ENCODE measurements around the gene GYS2. TPM values are rescaled to one million over a fixed set of nuclear protein-coding genes. Genes with fewer than 3 reads are reported as not detected.

Gene GYS2
- total RNA-seq = not detected in 2 replicates

- Mint-ChIP-seq H3K4me3 (no peak within 1 kb of the TSS), H3K36me3 (ENCODE audit: low read depth) (no peaks in the 10 kb centered on the region), H3K27ac (no peak within 1 kb of the TSS), H3K9me3 (no peaks in the 10 kb centered on the region), H3K4me1 (peaks cover 8% of the 10 kb centered on the region), H3K27me3 (no peaks in the 10 kb centered on the region)
- ATAC-seq (ENCODE audit: low read depth) = no peak
- intact Hi-C loops (cut with micrococcal nuclease) = no loop called here
- DNase-seq = no peak
- ChIA-PET CTCF (interaction anchor here (1.1 kb wide), 1 partner anchor 76 kb away, joined by 7 read pairs; no protein-coding TSS in a partner anchor), POLR2A (no interaction called here)
- TF ChIP-seq CTCF (IDR thresholded peaks at IDR 0.05) = no peak
These were observed at the start of gene GYS2 for GRCh38 chr12:21604245-21605101. TSS of gene GYS2 (minus strand) at chr12:21604847. CDS start at chr12:21604592, 255 bp downstream.

- no peak for TF ChIP-seq CTCF (IDR thresholded peaks at IDR 0.05)
- no peak overlapping the region for H3K4me3 Mint-ChIP-seq
- ATAC-seq (ENCODE audit: low read depth) (no peak), DNase-seq (no peak)
- intact Hi-C loops (cut with micrococcal nuclease) = loop anchor here (10.0 kb wide), 1 partner anchor 973 kb away; the partner anchor contains the start of gene ETNK1
- CTCF ChIA-PET = no interaction called here
- no peaks in the 10 kb centered on the region for H3K9me3 Mint-ChIP-seq
- no peaks in the 10 kb centered on the region for H3K27me3 Mint-ChIP-seq
- peaks cover 19% of the 10 kb centered on the region for H3K4me1 Mint-ChIP-seq
- H3K27ac Mint-ChIP-seq = no peak overlapping the region
- POLR2A ChIA-PET = no interaction called here
- H3K36me3 Mint-ChIP-seq (ENCODE audit: low read depth) = peaks cover 67% of the 10 kb centered on the region
These were observed 47.2 kb upstream of the GYS2 start for GRCh38 chr12:21651821-21652220.

GRCh38 chr12:21650997-21651396 lies 46.4 kb upstream of the GYS2 start:
- DNase-seq (no peak), ATAC-seq (ENCODE audit: low read depth) (no peak)
- Mint-ChIP-seq H3K36me3 (ENCODE audit: low read depth) (peaks cover 73% of the 10 kb centered on the region), H3K27me3 (no peaks in the 10 kb centered on the region), H3K9me3 (no peaks in the 10 kb centered on the region), H3K4me3 (no peak overlapping the region), H3K27ac (no peak overlapping the region), H3K4me1 (peaks cover 11% of the 10 kb centered on the region)
- POLR2A ChIA-PET = no interaction called here
- CTCF ChIA-PET = no interaction called here
- TF ChIP-seq CTCF (IDR thresholded peaks at IDR 0.05) = no peak
- intact Hi-C loops (cut with micrococcal nuclease) = loop anchor here (10.0 kb wide), 1 partner anchor 974 kb away; the partner anchor contains the start of gene ETNK1

GRCh38 chr12:21649034-21649433 lies 44.4 kb upstream of the GYS2 start:
- ATAC-seq (ENCODE audit: low read depth) (no peak), DNase-seq (no peak)
- Mint-ChIP-seq H3K27me3 (no peaks in the 10 kb centered on the region), H3K27ac (no peak overlapping the region), H3K36me3 (ENCODE audit: low read depth) (peaks cover 85% of the 10 kb centered on the region), H3K4me1 (peaks cover 3% of the 10 kb centered on the region), H3K9me3 (no peaks in the 10 kb centered on the region), H3K4me3 (no peak overlapping the region)
- intact Hi-C loops (cut with micrococcal nuclease) = no loop called here
- CTCF ChIA-PET = no interaction called here
- POLR2A ChIA-PET = interaction anchor here (0.6 to 1.3 kb wide), 2 partner anchors 9 to 49 kb away, joined by 3 to 5 read pairs; partner anchors contain the start of gene LDHB
- no peak for TF ChIP-seq CTCF (IDR thresholded peaks at IDR 0.05)

DNA sequence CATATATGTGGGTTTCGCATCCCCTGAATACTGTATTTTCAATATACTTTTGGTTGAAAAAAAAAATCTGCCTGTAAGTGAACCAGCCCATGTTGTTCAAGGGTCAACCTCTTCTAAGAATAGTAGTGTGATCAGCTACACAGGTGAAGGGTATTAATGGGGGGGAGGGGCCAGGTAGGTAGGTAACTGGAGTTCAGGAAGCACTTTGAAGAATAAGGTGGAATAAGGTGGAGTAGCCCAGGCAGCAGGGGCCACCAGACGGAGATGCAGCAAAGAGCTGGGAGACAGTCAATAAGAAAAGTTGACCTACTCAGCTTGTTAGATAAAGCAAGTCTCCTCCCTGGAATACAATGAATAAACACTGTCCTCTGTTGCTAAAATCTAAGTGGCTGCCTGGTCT lies 43.7 kb upstream of the GYS2 start:
- H3K27ac Mint-ChIP-seq = no peak overlapping the region
- intact Hi-C loops (cut with micrococcal nuclease) = no loop called here
- POLR2A ChIA-PET = interaction anchor here (0.6 to 1.3 kb wide), 2 partner anchors 9 to 210 kb away, joined by 5 to 6 read pairs; partner anchors contain the start of gene LDHB
- no peak overlapping the region for H3K4me3 Mint-ChIP-seq
- CTCF ChIA-PET = no interaction called here
- no peak for ATAC-seq (ENCODE audit: low read depth)
- H3K27me3 Mint-ChIP-seq = no peaks in the 10 kb centered on the region
- no peak for DNase-seq
- H3K36me3 Mint-ChIP-seq (ENCODE audit: low read depth) = peaks cover 87% of the 10 kb centered on the region
- TF ChIP-seq CTCF (IDR thresholded peaks at IDR 0.05) = no peak
- peaks cover 3% of the 10 kb centered on the region for H3K4me1 Mint-ChIP-seq
- H3K9me3 Mint-ChIP-seq = no peaks in the 10 kb centered on the region
